Colonic mucosa (tissue), 4 donors: Measurements from ENCODE around the gene FAM20A. TPM values are rescaled to one million over a fixed set of nuclear protein-coding genes. Genes with fewer than 3 reads are reported as not detected.

ENCODE experiments used
- DNase-seq: peaks from one replicate; pipeline ENCODE4 v3.0.0-alpha.2; 2020
- H3K27ac ChIP-seq: fragments of 200-600 bp; one replicate; pipeline ENCODE4 v1.8.0; 2021
- H3K27me3 ChIP-seq: fragments of 200-600 bp; one replicate; pipeline ENCODE4 v1.8.0; 2021
- H3K36me3 ChIP-seq: fragments of 200-600 bp; one replicate; pipeline ENCODE4 v1.8.0; 2021
- H3K4me1 ChIP-seq: fragments of 200-600 bp; one replicate; pipeline ENCODE4 v1.8.0; 2021; ENCODE audit warnings: mild to moderate bottlenecking
- H3K4me3 ChIP-seq: fragments of 200-600 bp; one replicate; pipeline ENCODE4 v1.8.0; 2021
- H3K9ac ChIP-seq, 2 donors: one replicate each; pipeline ENCODE4 v1.7.0; 2013; ENCODE audit warnings: control low read depth in 2 of 2, low read depth in 2 of 2, low read length in 2 of 2
- H3K9me3 ChIP-seq: fragments of 200-600 bp; one replicate; pipeline ENCODE4 v1.8.0; 2021
- intact Hi-C: fragments of 100-400 bp; cut with DNase I; formaldehyde crosslinking; loops from one replicate; pipeline ENCODE4 v1.14.1; 2022
- total RNA-seq, 2 donors: library from RNA; stranded (reverse); fragmentation: NEBNext Ultra II Directional in 1 of 2; extraction: Animal tissue kit (Norgen Biotek cat#: 25700) in 1 of 2; gene quantifications; one replicate each; pipeline ENCODE4 v1.2.1, GENCODE V29; 2021
- TF ChIP-seq, protein P1 (sequence below): fragments of 200-600 bp; IDR thresholded peaks from one replicate; pipeline ENCODE4 v1.8.0; 2022; ENCODE audit warnings: antibody characterized with exemption, mild to moderate bottlenecking
- donor health status: healthy.
- donor health status: DM: no; HTN: no; CAD: no.
- donor health status: DM: no; HTN: no; CAD: no.

Gene FAM20A
- total RNA-seq, 2 donors from 2014 or later, result 0.72 to 4.1 TPM

DNA sequence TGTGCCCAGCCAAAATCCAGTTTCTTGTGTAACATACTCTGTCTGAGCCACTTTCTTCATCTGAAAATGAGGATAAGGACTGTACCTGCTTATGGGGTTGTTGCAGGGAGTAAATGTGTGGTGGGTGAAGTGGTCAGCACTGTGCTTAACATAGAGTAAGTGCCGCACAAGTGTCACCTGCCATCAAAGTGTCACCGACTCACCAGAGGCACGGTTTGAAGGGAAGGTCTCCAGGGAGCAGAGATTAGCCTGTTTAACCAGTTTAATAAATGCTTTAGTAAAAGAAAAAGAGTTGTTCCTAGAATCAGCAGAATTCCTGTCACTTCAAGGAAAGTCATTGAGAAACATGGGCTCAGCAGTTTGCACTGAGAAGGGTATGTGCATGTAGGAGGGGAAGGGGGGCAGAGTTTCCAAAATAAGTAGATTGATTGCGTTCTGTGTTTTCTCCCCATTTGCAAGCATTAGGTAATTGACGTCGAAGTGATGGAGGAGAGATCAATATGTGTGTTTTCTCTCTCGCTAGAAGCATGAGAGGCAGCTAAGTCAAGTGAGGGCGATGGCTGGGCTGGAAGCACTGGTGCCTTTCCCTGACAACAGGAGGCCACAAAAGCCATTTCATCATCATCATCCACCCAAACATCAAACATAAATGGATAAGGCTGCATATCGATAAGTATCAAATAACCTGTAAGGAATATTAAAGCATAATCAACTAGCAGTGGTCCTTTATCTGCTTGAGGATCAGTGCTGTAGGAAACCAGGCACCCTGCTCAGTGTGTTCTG is 19.1 kb downstream of the FAM20A start:
- intact Hi-C loops, result no loop called here
- Histone ChIP-seq H3K9me3 (no peaks in the 10 kb centered on the region), H3K9ac (no peak overlapping the region), H3K36me3 (no peaks in the 10 kb centered on the region), H3K27me3 (no peaks in the 10 kb centered on the region), H3K4me1 (no peaks in the 10 kb centered on the region), H3K4me3 (no peak overlapping the region), H3K27ac (no peak overlapping the region)
- TF ChIP-seq, protein P1, sequence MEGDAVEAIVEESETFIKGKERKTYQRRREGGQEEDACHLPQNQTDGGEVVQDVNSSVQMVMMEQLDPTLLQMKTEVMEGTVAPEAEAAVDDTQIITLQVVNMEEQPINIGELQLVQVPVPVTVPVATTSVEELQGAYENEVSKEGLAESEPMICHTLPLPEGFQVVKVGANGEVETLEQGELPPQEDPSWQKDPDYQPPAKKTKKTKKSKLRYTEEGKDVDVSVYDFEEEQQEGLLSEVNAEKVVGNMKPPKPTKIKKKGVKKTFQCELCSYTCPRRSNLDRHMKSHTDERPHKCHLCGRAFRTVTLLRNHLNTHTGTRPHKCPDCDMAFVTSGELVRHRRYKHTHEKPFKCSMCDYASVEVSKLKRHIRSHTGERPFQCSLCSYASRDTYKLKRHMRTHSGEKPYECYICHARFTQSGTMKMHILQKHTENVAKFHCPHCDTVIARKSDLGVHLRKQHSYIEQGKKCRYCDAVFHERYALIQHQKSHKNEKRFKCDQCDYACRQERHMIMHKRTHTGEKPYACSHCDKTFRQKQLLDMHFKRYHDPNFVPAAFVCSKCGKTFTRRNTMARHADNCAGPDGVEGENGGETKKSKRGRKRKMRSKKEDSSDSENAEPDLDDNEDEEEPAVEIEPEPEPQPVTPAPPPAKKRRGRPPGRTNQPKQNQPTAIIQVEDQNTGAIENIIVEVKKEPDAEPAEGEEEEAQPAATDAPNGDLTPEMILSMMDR, result no peak
- no peak for DNase-seq

DNA sequence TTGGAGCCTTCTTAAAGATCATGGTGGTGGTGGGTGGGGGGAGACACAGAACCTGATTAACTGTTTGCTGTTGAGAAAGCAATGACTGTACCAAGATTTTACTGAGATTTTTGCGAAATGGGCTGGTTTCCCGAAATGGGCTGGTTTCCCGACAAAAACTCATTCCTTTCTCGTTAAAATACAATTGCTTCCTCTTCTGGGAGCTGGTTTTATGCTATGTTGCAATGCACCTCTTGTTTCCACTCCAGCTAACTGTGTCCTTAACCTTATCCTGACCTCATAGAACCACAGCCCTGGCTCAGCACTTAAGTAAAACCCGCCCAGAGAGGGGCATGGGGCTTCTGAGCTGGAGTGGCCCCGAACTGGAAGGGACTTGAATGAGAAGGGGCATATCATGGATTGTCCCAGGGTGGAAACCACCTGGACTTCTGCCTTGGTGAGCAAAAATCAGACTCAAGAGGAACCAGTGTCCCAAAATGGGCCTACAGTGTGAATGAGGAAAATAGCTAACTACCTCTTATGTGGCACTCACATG is 20.9 kb downstream of the FAM20A start:
- Histone ChIP-seq H3K4me3 (no peak overlapping the region), H3K9me3 (no peaks in the 10 kb centered on the region), H3K36me3 (no peaks in the 10 kb centered on the region), H3K27ac (peak overlapping the region; percentile 41), H3K9ac (no peak overlapping the region), H3K4me1 (no peaks in the 10 kb centered on the region), H3K27me3 (no peaks in the 10 kb centered on the region)
- DNase-seq, result no peak
- TF ChIP-seq, protein P1, result no peak
- intact Hi-C loops, result no loop called here

DNA sequence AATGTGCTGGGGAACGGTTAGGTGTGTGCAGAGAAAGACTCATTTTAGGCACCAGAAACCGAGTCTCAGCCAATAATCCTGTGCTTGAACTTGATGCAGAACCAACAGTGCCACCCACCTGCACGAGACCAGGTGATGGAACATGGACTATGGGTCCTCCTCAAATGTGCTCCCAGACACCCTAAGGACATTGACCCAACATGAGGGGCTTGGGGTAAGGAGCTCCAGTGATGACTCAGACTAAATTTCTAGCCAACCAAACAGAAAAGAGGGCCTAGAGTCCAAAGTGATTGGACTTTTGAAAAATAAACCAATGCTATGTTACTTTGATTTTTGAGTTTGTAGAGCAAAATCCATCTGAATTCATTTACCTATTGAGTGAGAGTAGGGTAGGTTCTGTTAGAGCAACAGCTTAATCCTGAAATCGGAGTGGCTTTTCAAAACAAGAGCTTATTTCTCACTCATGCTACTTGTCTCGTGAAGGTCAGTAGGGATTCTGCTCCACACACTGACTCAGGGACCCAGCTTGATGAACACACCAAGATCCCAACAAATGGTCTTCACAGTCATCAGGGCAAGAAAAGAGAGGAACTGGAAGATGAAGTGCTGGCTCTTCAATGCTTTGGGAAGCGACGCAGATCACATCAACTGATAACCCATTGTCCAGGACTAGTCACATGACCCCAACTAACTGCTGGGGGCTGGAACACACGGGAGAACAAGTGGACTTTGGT is 21.8 kb downstream of the FAM20A start:
- TF ChIP-seq, protein P1, result no peak
- Histone ChIP-seq H3K9me3 (no peaks in the 10 kb centered on the region), H3K4me1 (no peaks in the 10 kb centered on the region), H3K9ac (no peak overlapping the region), H3K27me3 (no peaks in the 10 kb centered on the region), H3K36me3 (no peaks in the 10 kb centered on the region), H3K27ac (peak overlapping the region; percentile 41), H3K4me3 (no peak overlapping the region)
- intact Hi-C loops, result no loop called here
- DNase-seq, result no peak

DNA sequence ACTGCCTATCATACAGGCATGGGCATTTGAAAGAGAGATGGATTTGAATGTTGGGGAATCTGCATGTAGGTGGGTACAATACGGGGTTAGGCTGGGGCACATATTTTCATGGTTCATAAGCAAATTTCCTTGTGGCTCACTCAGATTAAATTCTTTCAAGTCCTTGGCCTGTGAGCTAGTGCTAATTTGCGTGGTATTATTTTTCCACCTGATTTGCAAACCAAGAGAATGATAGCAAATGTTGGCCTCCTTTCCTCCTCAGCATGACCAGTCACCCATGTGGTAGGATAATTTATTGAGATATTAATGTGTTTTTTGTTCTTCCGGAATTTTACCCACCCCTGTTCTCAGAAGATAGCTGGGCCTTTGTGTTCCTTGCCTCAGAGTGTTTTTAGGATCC is 22.9 kb downstream of the FAM20A start:
- TF ChIP-seq, protein P1, result no peak
- intact Hi-C loops, result no loop called here

DNA sequence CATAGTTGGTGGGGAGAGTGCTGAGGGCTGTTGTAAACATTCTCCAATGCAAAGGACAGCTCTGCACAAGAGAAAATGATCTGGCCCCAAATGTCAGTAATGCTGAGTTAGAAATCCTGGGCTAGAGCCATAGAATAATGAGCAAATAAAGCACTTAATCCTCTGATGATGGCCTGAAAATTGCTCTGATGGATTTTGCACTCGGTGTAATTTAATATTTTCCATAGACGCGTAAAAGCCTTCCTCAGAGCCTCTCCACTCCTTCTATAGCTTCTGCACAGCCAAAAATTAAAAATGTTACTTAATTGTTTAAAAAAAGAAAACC is 23.7 kb downstream of the FAM20A start:
- H3K9me3 ChIP-seq, result no peaks in the 10 kb centered on the region
- H3K4me1 ChIP-seq, result no peaks in the 10 kb centered on the region
- H3K27me3 ChIP-seq, result no peaks in the 10 kb centered on the region
- no peak overlapping the region for H3K9ac ChIP-seq
- H3K27ac ChIP-seq, result no peak overlapping the region
- intact Hi-C loops, result no loop called here
- no peak for DNase-seq
- H3K36me3 ChIP-seq, result no peaks in the 10 kb centered on the region
- TF ChIP-seq, protein P1, result no peak
- H3K4me3 ChIP-seq, result no peak overlapping the region

More for the DNA sequence above, 22.9 kb downstream of the FAM20A start:
- no peaks in the 10 kb centered on the region for H3K4me1 ChIP-seq
- no peak overlapping the region for H3K9ac ChIP-seq
- no peaks in the 10 kb centered on the region for H3K9me3 ChIP-seq
- H3K4me3 ChIP-seq, result no peak overlapping the region
- no peaks in the 10 kb centered on the region for H3K27me3 ChIP-seq
- no peak for DNase-seq
- no peaks in the 10 kb centered on the region for H3K36me3 ChIP-seq
- no peak overlapping the region for H3K27ac ChIP-seq
